Neural progenitor cell (in vitro differentiated cells): Measurements from ENCODE around the gene SPOCK1. TPM values are rescaled to one million over a fixed set of nuclear protein-coding genes. Genes with fewer than 3 reads are reported as not detected.

Source experiments
- DNase-seq: peaks from one replicate; pipeline ENCODE4 v3.0.0-alpha.2; 2016; ENCODE audit warnings: low spot score
- H2AFZ ChIP-seq: fragments of 200-600 bp; sonication (generic); replicated peaks from 2 replicates; pipeline ENCODE4 v1.6.1; 2016; ENCODE audit warnings: antibody characterized with exemption
- H3F3A ChIP-seq: fragments of 200-600 bp; sonication (generic); 2 replicates; pipeline ENCODE4 v1.6.1; 2016; ENCODE audit warnings: antibody characterized with exemption, low read depth
- H3K27ac ChIP-seq: fragments of 200-600 bp; sonication (generic); 2 replicates; pipeline ENCODE4 v1.5.1; 2016; ENCODE audit warnings: mild to moderate bottlenecking
- H3K27me3 ChIP-seq: fragments of 200-600 bp; sonication (generic); 2 replicates; pipeline ENCODE4 v1.6.1; 2016; ENCODE audit warnings: mild to moderate bottlenecking, moderate library complexity
- H3K36me3 ChIP-seq: fragments of 200-600 bp; sonication (generic); 2 replicates; pipeline ENCODE4 v1.5.1; 2016
- H3K4me1 ChIP-seq: fragments of 200-600 bp; sonication (generic); 2 replicates; pipeline ENCODE4 v1.6.1; 2016; ENCODE audit warnings: mixed run types
- H3K4me2 ChIP-seq: fragments of 200-600 bp; sonication (generic); 2 replicates; pipeline ENCODE4 v1.6.1; 2016
- H3K4me3 ChIP-seq: fragments of 200-600 bp; sonication (generic); 2 replicates; pipeline ENCODE4 v1.5.1; 2016
- H3K79me2 ChIP-seq: fragments of 200-600 bp; sonication (generic); 2 replicates; pipeline ENCODE4 v1.6.1; 2016; ENCODE audit warnings: low read depth
- H3K9ac ChIP-seq: fragments of 200-600 bp; sonication (generic); 2 replicates; pipeline ENCODE4 v1.6.1; 2016
- H3K9me3 ChIP-seq: fragments of 200-600 bp; sonication (generic); 2 replicates; pipeline ENCODE4 v1.5.1; 2016; ENCODE audit warnings: low read depth
- H4K20me1 ChIP-seq: fragments of 200-600 bp; sonication (generic); 2 replicates; pipeline ENCODE4 v1.6.1; 2016; ENCODE audit warnings: low read depth
- H3K27ac Mint-ChIP-seq: 3 replicates; pipeline ENCODE4 v1.8.0; 2021; ENCODE audit warnings: mixed read lengths
- H3K27me3 Mint-ChIP-seq: 2 replicates; pipeline ENCODE4 v1.8.0; 2022; ENCODE audit warnings: low read depth, mild to moderate bottlenecking, inconsistent platforms, moderate library complexity, mixed read lengths; ENCODE audit not compliant: insufficient read depth
- H3K36me3 Mint-ChIP-seq: 3 replicates; pipeline ENCODE4 v1.8.0; 2021; ENCODE audit warnings: mixed read lengths
- H3K4me1 Mint-ChIP-seq: 3 replicates; pipeline ENCODE4 v1.8.0; 2021; ENCODE audit warnings: mixed read lengths
- H3K4me3 Mint-ChIP-seq: 3 replicates; pipeline ENCODE4 v1.8.0; 2021; ENCODE audit warnings: mild to moderate bottlenecking, moderate library complexity, mixed read lengths
- H3K9me3 Mint-ChIP-seq: 3 replicates; pipeline ENCODE4 v1.8.0; 2020; ENCODE audit warnings: mixed read lengths
- EZH2 ChIP-seq: fragments of 200-600 bp; sonication (generic); IDR thresholded peaks from 2 replicates; pipeline ENCODE4 v1.6.1; 2017; ENCODE audit warnings: antibody characterized with exemption, mild to moderate bottlenecking, moderate library complexity
- EZH2phosphoT487 ChIP-seq: fragments of 200-600 bp; sonication (generic); IDR thresholded peaks from 2 replicates; pipeline ENCODE4 v1.6.1; 2017; ENCODE audit warnings: antibody characterized with exemption
- total RNA-seq: library from RNA; depleted of rRNA; stranded (reverse); fragments of >200 nt; gene quantifications from 2 replicates; pipeline ENCODE4 v1.2.3, GENCODE V29; 2015; ENCODE audit warnings: low replicate concordance
- TF ChIP-seq, protein P1 (sequence below): fragments of 200-600 bp; sonication (generic); IDR thresholded peaks from 2 replicates; pipeline ENCODE4 v1.5.1; 2017; ENCODE audit warnings: antibody characterized with exemption, mild to moderate bottlenecking

SPOCK1 gene
- total RNA-seq, 1 donor from 2014 or later = 6.9 TPM

DNA sequence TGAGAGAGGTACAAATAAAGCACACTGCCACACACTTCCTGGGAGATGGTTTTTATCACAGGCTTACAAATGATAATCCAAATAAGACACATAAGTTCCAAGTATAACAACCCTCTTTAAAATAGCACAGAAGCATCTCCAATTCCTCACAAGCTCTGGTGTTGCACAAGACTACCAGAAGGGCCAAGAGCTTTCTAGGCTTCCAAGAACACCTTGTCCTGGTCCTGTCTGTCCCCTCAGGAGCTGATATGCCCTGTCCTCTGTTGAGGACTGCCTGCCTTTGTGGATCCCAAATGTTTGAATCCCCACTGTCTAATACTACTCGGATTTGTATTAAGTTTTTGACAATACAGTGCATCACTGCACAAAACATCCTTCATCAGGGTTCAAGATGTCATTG is 110.1 kb downstream of the SPOCK1 start:
- Histone ChIP-seq H3K27ac (no peak overlapping the region), H3K9ac (no peak overlapping the region), H3F3A (no peaks in the 10 kb centered on the region), H3K27me3 (no peaks in the 10 kb centered on the region), H3K9me3 (no peaks in the 10 kb centered on the region), H3K4me1 (no peaks in the 10 kb centered on the region), H3K4me3 (no peak overlapping the region), H4K20me1 (no peaks in the 10 kb centered on the region), H3K4me2 (no peak overlapping the region), H3K36me3 (no peaks in the 10 kb centered on the region), H2AFZ (no peak overlapping the region), H3K79me2 (no peaks in the 10 kb centered on the region)
- no peak overlapping the region for H3K27ac Mint-ChIP-seq
- DNase-seq = no peak
- H3K27me3 Mint-ChIP-seq = peaks cover 2% of the 10 kb centered on the region
- H3K9me3 Mint-ChIP-seq = no peaks in the 10 kb centered on the region
- no peak overlapping the region for H3K4me3 Mint-ChIP-seq
- TF ChIP-seq, protein P1, sequence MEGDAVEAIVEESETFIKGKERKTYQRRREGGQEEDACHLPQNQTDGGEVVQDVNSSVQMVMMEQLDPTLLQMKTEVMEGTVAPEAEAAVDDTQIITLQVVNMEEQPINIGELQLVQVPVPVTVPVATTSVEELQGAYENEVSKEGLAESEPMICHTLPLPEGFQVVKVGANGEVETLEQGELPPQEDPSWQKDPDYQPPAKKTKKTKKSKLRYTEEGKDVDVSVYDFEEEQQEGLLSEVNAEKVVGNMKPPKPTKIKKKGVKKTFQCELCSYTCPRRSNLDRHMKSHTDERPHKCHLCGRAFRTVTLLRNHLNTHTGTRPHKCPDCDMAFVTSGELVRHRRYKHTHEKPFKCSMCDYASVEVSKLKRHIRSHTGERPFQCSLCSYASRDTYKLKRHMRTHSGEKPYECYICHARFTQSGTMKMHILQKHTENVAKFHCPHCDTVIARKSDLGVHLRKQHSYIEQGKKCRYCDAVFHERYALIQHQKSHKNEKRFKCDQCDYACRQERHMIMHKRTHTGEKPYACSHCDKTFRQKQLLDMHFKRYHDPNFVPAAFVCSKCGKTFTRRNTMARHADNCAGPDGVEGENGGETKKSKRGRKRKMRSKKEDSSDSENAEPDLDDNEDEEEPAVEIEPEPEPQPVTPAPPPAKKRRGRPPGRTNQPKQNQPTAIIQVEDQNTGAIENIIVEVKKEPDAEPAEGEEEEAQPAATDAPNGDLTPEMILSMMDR = no peak
- no peak for TF ChIP-seq EZH2phosphoT487
- no peak for TF ChIP-seq EZH2
- H3K4me1 Mint-ChIP-seq = no peaks in the 10 kb centered on the region
- H3K36me3 Mint-ChIP-seq = no peaks in the 10 kb centered on the region

DNA sequence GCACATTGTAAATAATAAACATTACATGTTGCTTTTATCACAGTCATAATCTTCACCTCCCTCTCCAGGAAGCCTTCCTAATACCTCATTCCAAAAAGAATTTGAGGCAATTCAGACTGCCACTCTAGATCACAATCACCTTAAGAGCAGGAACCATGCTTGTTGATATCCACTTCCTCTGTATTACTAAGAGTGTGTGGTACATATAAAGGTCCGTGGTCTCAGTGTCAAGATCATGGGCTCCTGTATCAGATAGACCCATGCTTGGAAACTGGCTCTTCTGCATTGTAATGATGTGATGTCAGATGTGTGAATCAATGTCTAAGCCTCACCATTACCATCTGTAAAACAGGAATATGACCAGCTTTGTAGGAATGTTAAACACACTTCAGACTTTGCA is 114.1 kb downstream of the SPOCK1 start:
- H3K36me3 Mint-ChIP-seq = peaks cover 4% of the 10 kb centered on the region
- H3K79me2 ChIP-seq = no peaks in the 10 kb centered on the region

DNA sequence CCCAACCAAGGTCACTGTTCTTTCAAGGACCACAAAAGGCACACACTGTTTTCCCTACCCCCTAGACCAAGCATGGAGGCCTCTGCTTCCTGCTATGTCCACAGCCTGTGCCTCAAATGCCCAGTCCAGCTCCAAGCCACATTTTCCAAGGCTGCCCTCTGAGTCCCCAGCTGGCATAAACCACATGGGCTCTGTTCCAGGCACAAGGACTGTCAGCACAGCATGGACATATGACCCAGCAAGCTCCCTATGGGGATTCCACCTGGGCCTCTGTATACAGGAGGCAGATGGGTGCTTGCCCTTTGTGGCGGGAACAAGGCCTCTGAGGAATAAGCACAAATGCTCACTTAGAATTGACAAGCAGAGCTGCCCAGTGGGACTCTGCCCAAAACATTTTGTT is 115.2 kb downstream of the SPOCK1 start:
- no peak overlapping the region for H3K4me3 ChIP-seq
- DNase-seq = no peak
- no peak overlapping the region for H3K27ac ChIP-seq
- no peaks in the 10 kb centered on the region for H3K36me3 ChIP-seq
- no peak overlapping the region for H3K4me3 Mint-ChIP-seq
- H4K20me1 ChIP-seq = no peaks in the 10 kb centered on the region
- peaks cover 6% of the 10 kb centered on the region for H3K9me3 ChIP-seq
- no peaks in the 10 kb centered on the region for H3K27me3 ChIP-seq
- H3K4me1 ChIP-seq = no peaks in the 10 kb centered on the region
- no peak overlapping the region for H3K27ac Mint-ChIP-seq
- TF ChIP-seq, protein P1 = no peak
- TF ChIP-seq EZH2 = no peak
- TF ChIP-seq EZH2phosphoT487 = no peak
- no peak overlapping the region for H3K4me2 ChIP-seq
- H3K27me3 Mint-ChIP-seq = peaks cover 2% of the 10 kb centered on the region
- no peak overlapping the region for H3K9ac ChIP-seq
- no peaks in the 10 kb centered on the region for H3K79me2 ChIP-seq
- peaks cover 34% of the 10 kb centered on the region for H3K9me3 Mint-ChIP-seq
- no peak overlapping the region for H2AFZ ChIP-seq
- peaks cover 4% of the 10 kb centered on the region for H3K36me3 Mint-ChIP-seq
- H3K4me1 Mint-ChIP-seq = no peaks in the 10 kb centered on the region
- no peaks in the 10 kb centered on the region for H3F3A ChIP-seq

More for the DNA sequence above, 114.1 kb downstream of the SPOCK1 start:
- H3K4me2 ChIP-seq = no peak overlapping the region
- no peak overlapping the region for H3K27ac Mint-ChIP-seq
- TF ChIP-seq EZH2 (no peak), EZH2phosphoT487 (no peak)
- TF ChIP-seq, protein P1 = no peak
- H3K4me1 Mint-ChIP-seq = no peaks in the 10 kb centered on the region
- no peaks in the 10 kb centered on the region for H3F3A ChIP-seq
- peaks cover 29% of the 10 kb centered on the region for H3K9me3 Mint-ChIP-seq
- no peaks in the 10 kb centered on the region for H3K36me3 ChIP-seq
- H3K9ac ChIP-seq = no peak overlapping the region
- H3K27ac ChIP-seq = no peak overlapping the region
- H3K4me3 Mint-ChIP-seq = no peak overlapping the region
- DNase-seq = no peak
- no peaks in the 10 kb centered on the region for H4K20me1 ChIP-seq
- peaks cover 6% of the 10 kb centered on the region for H3K9me3 ChIP-seq
- H2AFZ ChIP-seq = no peak overlapping the region
- no peak overlapping the region for H3K4me3 ChIP-seq
- peaks cover 2% of the 10 kb centered on the region for H3K27me3 Mint-ChIP-seq
- H3K4me1 ChIP-seq = no peaks in the 10 kb centered on the region
- H3K27me3 ChIP-seq = no peaks in the 10 kb centered on the region
